Kidney tubule cell (primary cell): ENCODE measurements around the gene RNASEL.
A peak's percentile ranks its signal among the peaks of the same experiment; 100 is the strongest.

Source experiments
- DNase-seq: peaks from one replicate; pipeline ENCODE4 v3.0.0-alpha.2; 2018; ENCODE audit warnings: low spot score

The RNASEL gene

GRCh38 chr1:182600745-182601415 lies 11.8 kb upstream of the RNASEL start:
- peak; percentile 21 for DNase-seq

- DNase-seq, result peak; percentile 5
These were observed 11.1 kb upstream of the RNASEL start for GRCh38 chr1:182600036-182600713.

GRCh38 chr1:182599339-182599738 lies 10.3 kb upstream of the RNASEL start:
- DNase-seq, result no peak

GRCh38 chr1:182598296-182598695 lies 9.2 kb upstream of the RNASEL start:
- DNase-seq, result no peak

- no peak for DNase-seq
These were observed 7.9 kb upstream of the RNASEL start for GRCh38 chr1:182596934-182597333.

GRCh38 chr1:182595641-182596240 lies 6.7 kb upstream of the RNASEL start:
- peak; percentile 68 for DNase-seq

GRCh38 chr1:182589931-182590330 lies 875 bp upstream of the RNASEL start:
- no peak for DNase-seq

- DNase-seq, result no peak
These were observed 464 bp upstream of the RNASEL start for GRCh38 chr1:182589520-182589919.

GRCh38 chr1:182587666-182588499 lies 1.2 kb downstream of the RNASEL start:
- DNase-seq, result no peak

- no peak for DNase-seq
These were observed 2.0 kb downstream of the RNASEL start for GRCh38 chr1:182587093-182587492.

- DNase-seq, result no peak
These were observed 2.7 kb downstream of the RNASEL start for GRCh38 chr1:182586380-182586779.

GRCh38 chr1:182584746-182585145 lies 4.3 kb downstream of the RNASEL start:
- DNase-seq, result no peak

- no peak for DNase-seq
These were observed 8.3 kb downstream of the RNASEL start for GRCh38 chr1:182580736-182581135.

- DNase-seq, result peak; percentile 58
These were observed 13.4 kb downstream of the RNASEL start for GRCh38 chr1:182575540-182576149.

GRCh38 chr1:182574156-182574555 lies 14.9 kb downstream of the RNASEL start:
- DNase-seq, result no peak

GRCh38 chr1:182570611-182570970 lies 18.5 kb downstream of the RNASEL start:
- DNase-seq, result peak; percentile 69

GRCh38 chr1:182569939-182570610 lies 19.0 kb downstream of the RNASEL start:
- DNase-seq, result no peak

- DNase-seq, result no peak
These were observed 20.3 kb downstream of the RNASEL start for GRCh38 chr1:182568647-182569284.

- DNase-seq, result no peak
These were observed 21.4 kb downstream of the RNASEL start for GRCh38 chr1:182567629-182568028.

- DNase-seq, result no peak
These were observed 23.5 kb downstream of the RNASEL start for GRCh38 chr1:182565537-182565936.

- no peak for DNase-seq
These were observed 24.6 kb downstream of the RNASEL start for GRCh38 chr1:182564406-182565004.
